ENCODE results near the gene DDB1. TPM values are rescaled to one million over a fixed set of nuclear protein-coding genes. Genes with fewer than 3 reads are reported as not detected.

Gene DDB1
- total and polyA plus RNA-seq, 2 of the 13 experiments (the other 11 are each of a cell fraction or from before 2014, with no cell fraction given), result 217 to 266 TPM

- TF ChIP-seq KAT8 (CRISPR knock-in tag; IDR thresholded peaks at IDR 0.05), result 0 out of 2 replicates have a peak, but pooled peaks have one; percentile 55
- no peak for TF ChIP-seq IRF9 (CRISPR knock-in tag; IDR thresholded peaks at IDR 0.05; ENCODE audit: borderline replicate concordance)
- TF ChIP-seq CCAR2 (optimal IDR thresholded peaks at IDR 0.05; ENCODE audit: low read depth, low read length), result no peak
- TF ChIP-seq HMG20A (CRISPR knock-in tag; IDR thresholded peaks at IDR 0.05; ENCODE audit: borderline replicate concordance), result no peak
- TF ChIP-seq ZNF17 (CRISPR knock-in tag; IDR thresholded peaks at IDR 0.05), result no peak
- TF ChIP-seq ZBTB10 (CRISPR knock-in tag; IDR thresholded peaks at IDR 0.05; ENCODE audit: borderline replicate concordance), result peak; percentile 2; the same call in 1 of the 2 replicates
- TF ChIP-seq MXD4 (CRISPR knock-in tag; IDR thresholded peaks at IDR 0.05), result peak; percentile 71
- TF ChIP-seq PAF1 (CRISPR knock-in tag; IDR thresholded peaks at IDR 0.05), result no peak
- TF ChIP-seq XRCC5 (optimal IDR thresholded peaks at IDR 0.05; ENCODE audit: low read length), result peak; percentile 34
- TF ChIP-seq ZNF768 (CRISPR knock-in tag; IDR thresholded peaks at IDR 0.05), result peak; percentile 30
- peak; percentile 65; the same call in 1 of the 2 replicates for TF ChIP-seq ZNF205 (CRISPR knock-in tag; IDR thresholded peaks at IDR 0.05)
- TF ChIP-seq TBX2 (CRISPR knock-in tag; IDR thresholded peaks at IDR 0.05; ENCODE audit: borderline replicate concordance), result peak; percentile 51; the same call in 1 of the 2 replicates
- TF ChIP-seq BHLHE40 (IDR thresholded peaks at IDR 0.05; ENCODE audit: low read length), result no peak
- TF ChIP-seq NFATC3 (CRISPR knock-in tag; IDR thresholded peaks at IDR 0.05), result no peak
- 0 out of 2 replicates have a peak, but pooled peaks have one; percentile 16 for TF ChIP-seq MED13 (CRISPR knock-in tag; IDR thresholded peaks at IDR 0.05)
- no peak; the same call in 1 of the 2 replicates for TF ChIP-seq ZNF784 (CRISPR knock-in tag; IDR thresholded peaks at IDR 0.05; ENCODE audit: borderline replicate concordance)
- no peak for TF ChIP-seq GPBP1L1 (CRISPR knock-in tag; IDR thresholded peaks at IDR 0.05)
- no peak for TF ChIP-seq EZH2 (conservative IDR thresholded peaks at IDR 0.05; ENCODE audit: low read depth, low read length)
- TF ChIP-seq ZNF788 (CRISPR knock-in tag; IDR thresholded peaks at IDR 0.05; ENCODE audit: borderline replicate concordance), result peak; percentile 13; the same call in 1 of the 2 replicates
- TF ChIP-seq ZNF513 (CRISPR knock-in tag; conservative IDR thresholded peaks at IDR 0.05), result no peak
- TF ChIP-seq ZNF382 (CRISPR knock-in tag; IDR thresholded peaks at IDR 0.05; ENCODE audit: borderline replicate concordance), result no peak
These were observed 37.9 kb downstream of the DDB1 start, which contains the start of gene VWCE (continued) for GRCh38 chr11:61294717-61295595.
